ENCODE results near the gene CD48.

CD48 gene

GRCh38 chr1:160672789-160673695 is 38.6 kb downstream of the CD48 start:
- Histone ChIP-seq H3K9ac (ENCODE audit: low read length) (no peak overlapping the region), H3K4me3 (ENCODE audit: low read length) (no peak overlapping the region), H3K36me3 (ENCODE audit: control insufficient read depth, insufficient read depth, low read length, severe bottlenecking) (no peaks in the 10 kb centered on the region), H3K27me3 (replicated peaks; ENCODE audit: control insufficient read depth, insufficient read depth, low read length) (peaks cover 27% of the 10 kb centered on the region), H3K4me1 (ENCODE audit: control insufficient read depth, insufficient read depth, low read length) (no peaks in the 10 kb centered on the region), H3K9me3 (ENCODE audit: control insufficient read depth, low read length) (peaks cover 11% of the 10 kb centered on the region)
- no peak for DNase-seq (ENCODE audit: low read depth)

GRCh38 chr1:160671603-160672517 is 39.8 kb downstream of the CD48 start:
- no peak overlapping the region for H3K9ac ChIP-seq (ENCODE audit: low read length)
- H3K4me3 ChIP-seq (ENCODE audit: low read length) = no peak overlapping the region
- no peaks in the 10 kb centered on the region for H3K4me1 ChIP-seq (ENCODE audit: control insufficient read depth, insufficient read depth, low read length)
- peaks cover 21% of the 10 kb centered on the region for H3K27me3 ChIP-seq (replicated peaks; ENCODE audit: control insufficient read depth, insufficient read depth, low read length)
- DNase-seq (ENCODE audit: low read depth) = no peak
- H3K9me3 ChIP-seq (ENCODE audit: control insufficient read depth, low read length) = peaks cover 11% of the 10 kb centered on the region
- H3K36me3 ChIP-seq (ENCODE audit: control insufficient read depth, insufficient read depth, low read length, severe bottlenecking) = no peaks in the 10 kb centered on the region

GRCh38 chr1:160670701-160671100 is 40.9 kb downstream of the CD48 start:
- H3K27me3 ChIP-seq (replicated peaks; ENCODE audit: control insufficient read depth, insufficient read depth, low read length) = peaks cover 21% of the 10 kb centered on the region
- peaks cover 5% of the 10 kb centered on the region for H3K4me1 ChIP-seq (ENCODE audit: control insufficient read depth, insufficient read depth, low read length)
- DNase-seq (ENCODE audit: low read depth) = no peak
- H3K9me3 ChIP-seq (ENCODE audit: control insufficient read depth, low read length) = peaks cover 11% of the 10 kb centered on the region
- H3K36me3 ChIP-seq (ENCODE audit: control insufficient read depth, insufficient read depth, low read length, severe bottlenecking) = no peaks in the 10 kb centered on the region
- no peak overlapping the region for H3K9ac ChIP-seq (ENCODE audit: low read length)
- no peak overlapping the region for H3K4me3 ChIP-seq (ENCODE audit: low read length)

GRCh38 chr1:160669802-160670201 is 41.8 kb downstream of the CD48 start:
- H3K4me1 ChIP-seq (ENCODE audit: control insufficient read depth, insufficient read depth, low read length) = peaks cover 10% of the 10 kb centered on the region

GRCh38 chr1:160669276-160669675 is 42.3 kb downstream of the CD48 start:
- peaks cover 17% of the 10 kb centered on the region for H3K27me3 ChIP-seq (replicated peaks; ENCODE audit: control insufficient read depth, insufficient read depth, low read length)
- H3K36me3 ChIP-seq (ENCODE audit: control insufficient read depth, insufficient read depth, low read length, severe bottlenecking) = no peaks in the 10 kb centered on the region
- no peak for DNase-seq (ENCODE audit: low read depth)
- H3K4me3 ChIP-seq (ENCODE audit: low read length) = no peak overlapping the region
- H3K4me1 ChIP-seq (ENCODE audit: control insufficient read depth, insufficient read depth, low read length) = peaks cover 10% of the 10 kb centered on the region
- peaks cover 11% of the 10 kb centered on the region for H3K9me3 ChIP-seq (ENCODE audit: control insufficient read depth, low read length)
- H3K9ac ChIP-seq (ENCODE audit: low read length) = no peak overlapping the region

More at GRCh38 chr1:160669802-160670201, 41.8 kb downstream of the CD48 start:
- Histone ChIP-seq H3K4me3 (ENCODE audit: low read length) (no peak overlapping the region), H3K9ac (ENCODE audit: low read length) (no peak overlapping the region), H3K27me3 (replicated peaks; ENCODE audit: control insufficient read depth, insufficient read depth, low read length) (peaks cover 21% of the 10 kb centered on the region), H3K9me3 (ENCODE audit: control insufficient read depth, low read length) (peaks cover 11% of the 10 kb centered on the region), H3K36me3 (ENCODE audit: control insufficient read depth, insufficient read depth, low read length, severe bottlenecking) (no peaks in the 10 kb centered on the region)
- DNase-seq (ENCODE audit: low read depth) = no peak

GRCh38 chr1:160667896-160668295 is 43.7 kb downstream of the CD48 start:
- no peak for DNase-seq (ENCODE audit: low read depth)
- no peak overlapping the region for H3K9ac ChIP-seq (ENCODE audit: low read length)
- peaks cover 5% of the 10 kb centered on the region for H3K27me3 ChIP-seq (replicated peaks; ENCODE audit: control insufficient read depth, insufficient read depth, low read length)
- H3K4me3 ChIP-seq (ENCODE audit: low read length) = no peak overlapping the region
- peaks cover 11% of the 10 kb centered on the region for H3K9me3 ChIP-seq (ENCODE audit: control insufficient read depth, low read length)
- no peaks in the 10 kb centered on the region for H3K36me3 ChIP-seq (ENCODE audit: control insufficient read depth, insufficient read depth, low read length, severe bottlenecking)
- H3K4me1 ChIP-seq (ENCODE audit: control insufficient read depth, insufficient read depth, low read length) = peaks cover 10% of the 10 kb centered on the region

GRCh38 chr1:160666079-160666442 is 45.6 kb downstream of the CD48 start:
- H3K36me3 ChIP-seq (ENCODE audit: control insufficient read depth, insufficient read depth, low read length, severe bottlenecking) = no peaks in the 10 kb centered on the region
- peaks cover 11% of the 10 kb centered on the region for H3K9me3 ChIP-seq (ENCODE audit: control insufficient read depth, low read length)
- H3K27me3 ChIP-seq (replicated peaks; ENCODE audit: control insufficient read depth, insufficient read depth, low read length) = peaks cover 3% of the 10 kb centered on the region
- H3K4me1 ChIP-seq (ENCODE audit: control insufficient read depth, insufficient read depth, low read length) = peaks cover 10% of the 10 kb centered on the region
- no peak overlapping the region for H3K4me3 ChIP-seq (ENCODE audit: low read length)
- no peak overlapping the region for H3K9ac ChIP-seq (ENCODE audit: low read length)
- DNase-seq (ENCODE audit: low read depth) = no peak

GRCh38 chr1:160665330-160666078 is 46.1 kb downstream of the CD48 start:
- Histone ChIP-seq H3K36me3 (ENCODE audit: control insufficient read depth, insufficient read depth, low read length, severe bottlenecking) (no peaks in the 10 kb centered on the region), H3K4me1 (ENCODE audit: control insufficient read depth, insufficient read depth, low read length) (peaks cover 10% of the 10 kb centered on the region), H3K27me3 (replicated peaks; ENCODE audit: control insufficient read depth, insufficient read depth, low read length) (peaks cover 3% of the 10 kb centered on the region), H3K4me3 (ENCODE audit: low read length) (no peak overlapping the region), H3K9ac (ENCODE audit: low read length) (no peak overlapping the region), H3K9me3 (ENCODE audit: control insufficient read depth, low read length) (peaks cover 11% of the 10 kb centered on the region)
- no peak for DNase-seq (ENCODE audit: low read depth)

- peaks cover 3% of the 10 kb centered on the region for H3K27me3 ChIP-seq (replicated peaks; ENCODE audit: control insufficient read depth, insufficient read depth, low read length)
- no peak for DNase-seq (ENCODE audit: low read depth)
- H3K4me1 ChIP-seq (ENCODE audit: control insufficient read depth, insufficient read depth, low read length) = peaks cover 10% of the 10 kb centered on the region
- H3K36me3 ChIP-seq (ENCODE audit: control insufficient read depth, insufficient read depth, low read length, severe bottlenecking) = no peaks in the 10 kb centered on the region
- H3K4me3 ChIP-seq (ENCODE audit: low read length) = no peak overlapping the region
- no peak overlapping the region for H3K9ac ChIP-seq (ENCODE audit: low read length)
- H3K9me3 ChIP-seq (ENCODE audit: control insufficient read depth, low read length) = peaks cover 10% of the 10 kb centered on the region
Observed at GRCh38 chr1:160664573-160665051, 47.0 kb downstream of the CD48 start.

GRCh38 chr1:160662910-160663309 is 48.7 kb downstream of the CD48 start:
- Histone ChIP-seq H3K9me3 (ENCODE audit: control insufficient read depth, low read length) (peaks cover 4% of the 10 kb centered on the region), H3K36me3 (ENCODE audit: control insufficient read depth, insufficient read depth, low read length, severe bottlenecking) (no peaks in the 10 kb centered on the region), H3K27me3 (replicated peaks; ENCODE audit: control insufficient read depth, insufficient read depth, low read length) (peaks cover 3% of the 10 kb centered on the region), H3K9ac (ENCODE audit: low read length) (no peak overlapping the region), H3K4me3 (ENCODE audit: low read length) (no peak overlapping the region), H3K4me1 (ENCODE audit: control insufficient read depth, insufficient read depth, low read length) (peaks cover 10% of the 10 kb centered on the region)
- no peak for DNase-seq (ENCODE audit: low read depth)
